HG03565 (cell line): Measurements from ENCODE around the gene METTL8.
"Not testable (repeated sequence)": the region's sequence is repeated elsewhere in the genome, so short reads cannot be mapped to it uniquely, and the experiment has no call there.

Source experiments
- ATAC-seq: cut with Tn5 transposase; IDR thresholded peaks from one replicate; pipeline ENCODE4 v1.9.1; 2021; ENCODE audit warnings: mild to moderate bottlenecking, moderate library complexity; ENCODE audit not compliant: unreplicated experiment

METTL8 gene

GRCh38 chr2:171430516-171431410, 3.0 kb downstream of the METTL8 start:
- ATAC-seq = no peak

DNA sequence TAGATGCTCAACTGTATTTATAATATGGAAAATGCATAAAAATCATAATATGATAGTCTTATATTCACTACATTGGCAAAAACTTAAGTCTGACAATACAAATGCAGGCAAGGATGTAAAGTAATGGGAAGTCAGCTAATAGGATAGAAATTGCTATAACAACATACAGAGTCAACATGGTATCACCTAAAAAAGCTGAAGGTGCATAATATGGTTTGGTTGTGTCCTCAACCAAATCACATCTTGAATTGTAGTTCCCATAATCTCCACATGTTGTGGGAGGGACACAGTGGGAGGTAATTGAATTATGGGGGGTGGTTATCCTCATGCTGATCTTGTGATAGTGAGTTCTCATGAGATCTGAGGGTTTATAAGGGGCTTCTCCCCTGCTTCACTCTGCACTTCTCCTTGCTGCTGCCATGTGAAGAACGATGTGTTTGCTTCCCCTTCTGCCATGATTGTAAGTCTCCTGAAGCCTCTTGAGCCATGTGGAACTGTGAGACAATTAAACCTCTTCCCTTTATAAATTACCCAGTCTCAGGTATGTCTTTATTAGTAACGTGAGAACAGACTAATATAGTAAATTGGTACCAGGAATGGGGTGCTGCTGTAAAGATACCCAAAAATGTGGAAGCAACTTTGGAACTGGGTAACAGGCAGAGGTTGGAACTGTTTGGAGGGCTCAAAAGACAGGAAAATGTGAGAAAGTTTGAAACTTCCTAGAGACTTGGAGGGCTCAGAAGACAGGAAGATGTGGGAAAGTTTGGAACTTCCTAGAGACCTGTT, 10.9 kb downstream of the METTL8 start:
- not testable (repeated sequence) for ATAC-seq

- ATAC-seq = no peak
Measured at GRCh38 chr2:171420728-171421563, 12.8 kb downstream of the METTL8 start.

GRCh38 chr2:171419333-171419732, 14.5 kb downstream of the METTL8 start:
- no peak for ATAC-seq

DNA sequence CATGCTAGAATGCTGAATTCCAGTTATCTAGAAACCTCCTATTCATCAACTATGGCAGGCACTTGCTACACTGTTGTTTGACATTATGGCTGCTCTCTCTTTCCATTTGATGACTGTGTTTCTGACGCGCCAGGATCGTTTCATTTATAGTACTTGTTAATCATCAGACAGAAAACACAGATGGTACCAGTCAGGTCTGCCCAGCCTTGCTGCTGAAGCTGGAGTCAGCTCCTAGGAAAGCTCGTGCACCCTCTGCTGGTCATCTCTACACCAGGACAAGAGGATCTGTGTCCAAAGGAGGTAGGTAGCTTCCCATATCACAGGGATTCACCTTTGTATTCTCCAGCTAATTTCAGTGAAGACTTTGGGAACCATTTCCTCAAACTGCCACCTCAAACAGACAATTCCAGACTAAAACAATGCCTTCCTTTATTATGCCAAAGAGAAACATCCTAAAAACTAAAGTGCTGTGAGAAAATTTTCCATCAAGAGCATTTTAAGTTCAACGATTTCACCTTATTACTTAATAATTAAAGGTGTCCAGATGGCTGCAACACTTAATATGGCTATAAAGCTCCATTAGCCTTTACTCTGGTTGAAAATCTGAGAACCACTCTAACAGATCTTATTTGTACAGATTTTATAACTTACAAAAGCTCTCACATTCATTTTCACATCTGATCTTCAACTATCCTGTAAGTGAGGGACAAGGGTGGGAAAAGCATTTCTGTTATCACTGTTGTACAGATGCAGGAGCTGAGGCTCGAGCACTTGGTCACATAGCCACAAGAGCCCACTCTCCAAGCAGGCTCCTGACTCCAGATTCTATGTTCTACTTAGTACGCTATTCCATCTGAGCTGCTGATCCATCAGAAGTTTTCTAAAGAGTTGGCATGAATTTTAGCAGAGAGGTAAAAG, 17.5 kb downstream of the METTL8 start:
- ATAC-seq = peak; percentile 71

DNA sequence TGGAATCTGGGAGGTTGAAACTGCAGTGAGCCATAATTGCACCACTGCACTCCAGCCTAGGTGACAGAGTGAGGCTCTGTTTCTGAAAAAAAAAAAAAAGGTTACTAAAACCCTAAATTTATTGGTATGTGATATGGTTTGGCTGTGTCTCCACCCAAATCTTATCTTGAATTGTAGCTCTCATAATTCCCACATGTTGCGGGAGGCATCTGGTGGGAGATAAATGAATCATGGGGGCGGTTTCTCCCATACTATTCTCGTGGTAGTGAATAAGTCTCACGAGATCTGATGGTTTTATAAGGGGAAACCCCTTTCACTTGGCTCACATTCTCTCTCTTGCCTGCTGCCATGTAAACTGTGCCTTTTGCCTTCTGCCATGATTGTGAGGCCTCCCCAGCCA, 19.1 kb downstream of the METTL8 start:
- not testable (repeated sequence) for ATAC-seq

- no peak for ATAC-seq
Measured at GRCh38 chr2:171412571-171413175, 21.1 kb downstream of the METTL8 start.

- no peak for ATAC-seq
Measured at GRCh38 chr2:171411791-171412483, 21.9 kb downstream of the METTL8 start.

DNA sequence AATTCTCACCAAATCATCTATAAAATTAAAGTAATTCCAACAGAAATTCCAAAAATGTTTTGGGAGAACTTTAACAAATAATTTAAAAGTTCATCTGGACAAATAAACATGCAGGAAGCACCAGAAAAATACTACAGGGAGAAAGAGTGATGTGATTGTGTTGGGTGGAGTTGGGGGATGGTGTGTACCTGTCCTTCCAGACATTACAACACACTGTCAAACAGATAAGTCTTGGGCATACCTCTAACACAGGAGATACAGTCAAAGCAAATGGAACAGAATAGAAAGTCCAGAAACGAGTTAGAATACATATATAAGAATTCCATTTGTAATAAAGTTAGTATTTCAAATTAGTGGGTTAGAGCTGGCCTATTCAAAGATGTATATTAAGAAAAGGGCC, 22.6 kb downstream of the METTL8 start:
- no peak for ATAC-seq

- ATAC-seq = no peak
Measured at GRCh38 chr2:171410624-171411023, 23.2 kb downstream of the METTL8 start.

GRCh38 chr2:171410101-171410500, 23.7 kb downstream of the METTL8 start:
- no peak for ATAC-seq

GRCh38 chr2:171409436-171409971, 24.3 kb downstream of the METTL8 start:
- ATAC-seq = no peak

GRCh38 chr2:171407676-171408044, 26.1 kb downstream of the METTL8 start:
- ATAC-seq = no peak

GRCh38 chr2:171407030-171407675, 26.6 kb downstream of the METTL8 start:
- ATAC-seq = peak; percentile 61

- ATAC-seq = peak; percentile 44
Measured at GRCh38 chr2:171406044-171406443, 27.7 kb downstream of the METTL8 start.

DNA sequence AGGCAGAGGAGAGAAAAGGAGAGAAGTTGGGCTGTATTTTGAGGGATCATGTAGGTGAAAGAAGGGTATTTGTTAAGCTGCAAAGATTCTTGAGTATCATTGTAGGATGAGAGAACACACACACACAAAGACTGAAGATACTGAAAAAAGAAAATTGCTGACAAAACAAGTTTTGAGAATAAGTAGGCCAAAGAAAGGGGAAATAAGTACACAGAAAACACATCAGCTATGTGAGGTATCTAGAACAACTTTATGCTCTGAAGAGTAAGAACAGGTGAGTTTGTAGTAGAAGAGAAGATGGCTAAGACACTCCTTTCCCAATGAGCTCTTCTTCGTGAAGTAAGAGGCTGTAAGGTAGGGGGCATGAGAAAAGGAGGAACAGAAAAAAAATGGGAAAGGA, 28.2 kb downstream of the METTL8 start:
- ATAC-seq = no peak

DNA sequence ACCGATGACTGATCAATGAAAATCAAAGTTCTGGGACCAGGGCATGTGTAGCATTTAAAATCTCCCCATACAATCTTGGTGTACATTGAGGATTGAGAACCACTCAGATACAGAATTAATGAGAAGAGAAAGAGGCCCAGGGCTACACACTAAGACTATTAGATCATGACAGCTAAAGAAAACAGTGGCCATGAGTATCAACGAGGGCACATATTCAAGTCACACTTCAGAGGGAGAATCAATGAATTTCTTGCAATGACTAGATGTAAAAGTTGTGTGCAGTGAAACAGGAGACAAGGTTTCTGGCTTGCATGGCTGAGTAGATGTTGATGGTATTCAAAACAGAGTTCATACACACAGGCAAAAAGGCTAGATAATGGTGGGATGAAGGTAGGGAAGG, 29.1 kb downstream of the METTL8 start:
- ATAC-seq = no peak

- ATAC-seq = no peak
Measured at GRCh38 chr2:171404261-171404660, 29.5 kb downstream of the METTL8 start.
